HCT116 (cell line): ENCODE data around the gene TGM1. TPM values are rescaled to one million over a fixed set of nuclear protein-coding genes. Genes with fewer than 3 reads are reported as not detected.

Experiments
- ATAC-seq: fragments of 200-7000 bp; cut with Tn5 transposase; 2 replicates; pipeline ENCODE4 v1.9.1; 2020; ENCODE audit warnings: mild to moderate bottlenecking, moderate library complexity
- BruUV-seq: library from RNA; stranded (reverse); fragments of 400-500 nt; replicated peaks from 2 replicates; lab custom pipeline; 2021; lab: Mats Ljungman, UMichigan
- CTCF ChIA-PET: fragments of 300-600 bp; sonication (Branson Sonifier 250); formaldehyde crosslinking; loops from one replicate; lab custom pipeline; 2021; ENCODE audit warnings: antibody characterized with exemption; lab: Charles Lee
- POLR2A ChIA-PET: fragments of 300-600, 350-600 bp; sonication (Branson Sonifier 250); formaldehyde crosslinking; loops from one replicate; lab custom pipeline; 2021; ENCODE audit warnings: antibody characterized with exemption; lab: Charles Lee
- RAD21 ChIA-PET, 2 experiments: fragments of 300-600 bp; sonication (Branson Sonifier 250); formaldehyde crosslinking; loops; one replicate each; lab custom pipeline; 2023; ENCODE audit warnings: low total read pairs in 2 of 2; ENCODE audit not compliant: uncharacterized antibody in 2 of 2, unreplicated experiment in 2 of 2, low non-redundant PET in 1 of 2; lab: Charles Lee
- DNase-seq: peaks from one replicate; pipeline ENCODE4 v3.0.0-alpha.2; 2010; ENCODE audit warnings: low read depth, low spot score
- H2AFZ ChIP-seq: fragments of 200-600 bp; shearing (Covaris generic), sonication (generic); 2 replicates; pipeline ENCODE4 v1.6.1; 2017; ENCODE audit warnings: low read depth, mixed run types, mixed read lengths, antibody characterized with exemption, low read length; ENCODE audit not compliant: poor library complexity, severe bottlenecking
- H3K27ac ChIP-seq: 2 replicates; pipeline ENCODE4 v1.5.1; 2012; ENCODE audit warnings: low read depth, low read length
- H3K27me3 ChIP-seq: fragments of 200-600 bp; sonication (generic); 2 replicates; pipeline ENCODE4 v1.6.1; 2016; ENCODE audit warnings: mixed run types, low read length, mixed read lengths; ENCODE audit not compliant: insufficient read depth
- H3K36me3 ChIP-seq, 2 experiments: fragments of 200-500 bp in 1 of 2; fragments of 200-600 bp in 1 of 2; sonication (Bioruptor generic) in 1 of 2; sonication (generic) in 1 of 2; 2 replicates each; pipeline versions ENCODE4 v1.5.1 to v1.6.1; 2014 to 2016; ENCODE audit warnings: low read length in 2 of 2, inconsistent platforms in 1 of 2, mixed read lengths in 1 of 2, mixed run types in 1 of 2; ENCODE audit not compliant: insufficient read depth in 2 of 2, control insufficient read depth in 1 of 2
- H3K4me1 ChIP-seq, 2 experiments: fragments of 200-600 bp in 1 of 2; sonication (generic) in 1 of 2; 2 replicates each; pipeline versions ENCODE4 v1.5.1 to v1.6.1; 2012 to 2017; ENCODE audit warnings: low read length in 2 of 2, inconsistent platforms in 1 of 2, mild to moderate bottlenecking in 1 of 2, mixed read lengths in 1 of 2, mixed run types in 1 of 2, moderate library complexity in 1 of 2; ENCODE audit not compliant: insufficient read depth in 2 of 2, control insufficient read depth in 1 of 2
- H3K4me2 ChIP-seq: fragments of 200-600 bp; sonication (generic); 2 replicates; pipeline ENCODE4 v1.6.1; 2017; ENCODE audit warnings: mixed run types, low read length, mixed read lengths
- H3K4me3 ChIP-seq, 2 experiments: fragments of 200-600 bp in 1 of 2; sonication (generic) in 1 of 2; replicated peaks in 1 of 2; 2 replicates each; pipeline ENCODE4 v1.5.1; 2011 to 2016; ENCODE audit warnings: low read length in 2 of 2, control low read depth in 1 of 2, low read depth in 1 of 2, mild to moderate bottlenecking in 1 of 2, mixed read lengths in 1 of 2, mixed run types in 1 of 2
- H3K79me2 ChIP-seq: fragments of 200-600 bp; sonication (generic); 2 replicates; pipeline ENCODE4 v1.6.1; 2017; ENCODE audit warnings: mild to moderate bottlenecking, mixed run types, low read length, moderate library complexity, mixed read lengths; ENCODE audit not compliant: insufficient read depth
- H3K9ac ChIP-seq: fragments of 200-600 bp; sonication (generic); 2 replicates; pipeline ENCODE4 v1.6.1; 2016; ENCODE audit warnings: low read length, mixed read lengths
- H3K9me2 ChIP-seq: fragments of 200-600 bp; sonication (generic), shearing (Covaris generic); 2 replicates; pipeline ENCODE4 v1.6.1; 2017; ENCODE audit warnings: mixed run types, mild to moderate bottlenecking, moderate library complexity; ENCODE audit not compliant: insufficient read depth
- H3K9me3 ChIP-seq, 2 experiments: fragments of 200-500 bp in 1 of 2; fragments of 200-600 bp in 1 of 2; sonication (Bioruptor generic) in 1 of 2; sonication (generic) in 1 of 2; 2 replicates each; pipeline ENCODE4 v1.6.1; 2014 to 2017; ENCODE audit warnings: low read length in 2 of 2, mixed read lengths in 2 of 2, inconsistent platforms in 1 of 2, low read depth in 1 of 2, mild to moderate bottlenecking in 1 of 2, mixed run types in 1 of 2, moderate library complexity in 1 of 2; ENCODE audit not compliant: control insufficient read depth in 1 of 2, insufficient read depth in 1 of 2
- H4K20me1 ChIP-seq: fragments of 200-600 bp; sonication (generic), shearing (Covaris generic); 2 replicates; pipeline ENCODE4 v1.6.1; 2017; ENCODE audit warnings: mixed run types, mild to moderate bottlenecking, moderate library complexity; ENCODE audit not compliant: insufficient read depth
- ATF3 ChIP-seq: IDR thresholded peaks from 2 replicates; pipeline ENCODE4 v1.6.1; 2012
- CTCF ChIP-seq, 3 experiments: fragments of 200-600 bp in 1 of 3; sonication (generic) in 1 of 3; IDR thresholded peaks in 2 of 3; conservative IDR thresholded peaks in 1 of 3; 2 replicates each; pipeline ENCODE4 v1.5.1; 2012 to 2017; ENCODE audit warnings: low read depth in 2 of 3, low read length in 2 of 3, antibody characterized with exemption in 1 of 3, borderline replicate concordance in 1 of 3, control low read depth in 1 of 3, mild to moderate bottlenecking in 1 of 3, mixed read lengths in 1 of 3, mixed run types in 1 of 3, moderate library complexity in 1 of 3; ENCODE audit not compliant: insufficient read depth in 1 of 3
- EGR1 ChIP-seq: IDR thresholded peaks from 2 replicates; pipeline ENCODE4 v1.6.1; 2012; ENCODE audit warnings: low read depth
- EZH2 ChIP-seq: fragments of 200-600 bp; sonication (generic); IDR thresholded peaks from 2 replicates; pipeline ENCODE4 v1.6.1; 2017; ENCODE audit warnings: antibody characterized with exemption, mixed run types
- EZH2phosphoT487 ChIP-seq: fragments of 200-600 bp; IDR thresholded peaks from 2 replicates; pipeline ENCODE4 v1.6.1; 2018; ENCODE audit warnings: antibody characterized with exemption, borderline replicate concordance
- MAX ChIP-seq: IDR thresholded peaks from 2 replicates; pipeline ENCODE4 v1.6.1; 2012
- POLR2A ChIP-seq: IDR thresholded peaks from 2 replicates; pipeline ENCODE4 v1.7.0; 2011; ENCODE audit warnings: borderline replicate concordance; ENCODE audit not compliant: insufficient read depth, insufficient read length; ENCODE audit errors: extremely low read depth
- POLR2AphosphoS5 ChIP-seq: IDR thresholded peaks from 2 replicates; pipeline ENCODE4 v1.6.1; 2011; ENCODE audit warnings: mild to moderate bottlenecking, low read depth, low read length, moderate library complexity
- REST ChIP-seq: IDR thresholded peaks from 2 replicates; pipeline ENCODE4 v1.6.1; 2012; ENCODE audit warnings: low read depth
- SIN3A ChIP-seq: IDR thresholded peaks from 2 replicates; pipeline ENCODE4 v1.6.1; 2012; ENCODE audit warnings: low read depth
- SP1 ChIP-seq: IDR thresholded peaks from 2 replicates; pipeline ENCODE4 v1.6.1; 2012; ENCODE audit warnings: low read depth
- TCF7L2 ChIP-seq: IDR thresholded peaks from 2 replicates; pipeline ENCODE4 v1.7.0; 2011; ENCODE audit warnings: borderline replicate concordance, inconsistent platforms; ENCODE audit not compliant: insufficient read depth, insufficient read length; ENCODE audit errors: extremely low read depth
- ZBTB33 ChIP-seq: IDR thresholded peaks from 2 replicates; pipeline ENCODE4 v1.6.1; 2011; ENCODE audit warnings: mild to moderate bottlenecking, low read length, moderate library complexity; ENCODE audit not compliant: insufficient replicate concordance; ENCODE audit errors: extremely low read depth
- ZFX ChIP-seq: fragments of 450-650 bp; IDR thresholded peaks from 2 replicates; pipeline ENCODE4 v1.6.1; 2017
- ZNF274 ChIP-seq: fragments of 200-500 bp; sonication (Bioruptor generic); IDR thresholded peaks from 2 replicates; pipeline ENCODE4 v1.6.1; 2014; ENCODE audit warnings: mild to moderate bottlenecking, low read depth, low read length, inconsistent platforms
- intact Hi-C: fragments of 100-400 bp; cut with micrococcal nuclease; formaldehyde crosslinking; loops from 2 replicates; pipeline ENCODE4 v1.10.0; 2022
- total RNA-seq: library from RNA; stranded (reverse); gene quantifications from one replicate; pipeline ENCODE4 v1.2.1, GENCODE V29; 2021; ENCODE audit not compliant: unreplicated experiment

The TGM1 gene
- total RNA-seq, 1 experiment from 2014 or later = 5.6 TPM

- POLR2A ChIA-PET = no interaction called here
- DNase-seq = no peak
- CTCF ChIA-PET = no interaction called here
- Histone ChIP-seq H3K4me3 (no peak overlapping the region), H3K9me3 (no peaks in the 10 kb centered on the region), H3K4me2 (no peak overlapping the region), H3K27ac (no peak overlapping the region), H3K79me2 (no peaks in the 10 kb centered on the region), H3K9me2 (no peaks in the 10 kb centered on the region), H3K36me3 (no peaks in the 10 kb centered on the region; a peak in 1 of 4 replicates), H3K27me3 (no peaks in the 10 kb centered on the region), H4K20me1 (no peaks in the 10 kb centered on the region), H3K9ac (no peak overlapping the region), H3K4me1 (peaks cover 7 to 12% of the 10 kb centered on the region in 2 experiments), H2AFZ (no peak overlapping the region)
- TF ChIP-seq CTCF (IDR thresholded peaks at IDR 0.05 in 2 of 3, conservative IDR thresholded peaks at IDR 0.05 in 1 of 3; ENCODE audit: borderline replicate concordance in 1 of 3, insufficient read depth in 1 of 3, low read depth in 2 of 3, low read length in 2 of 3) (no peak), POLR2A (no peak), REST (no peak), EGR1 (no peak), ZNF274 (no peak), SP1 (no peak), ZBTB33 (no peak), ZFX (no peak), SIN3A (no peak), MAX (no peak), POLR2AphosphoS5 (no peak), ATF3 (no peak), EZH2phosphoT487 (no peak), TCF7L2 (no peak), EZH2 (no peak)
- intact Hi-C loops = no loop called here
- RAD21 ChIA-PET = no interaction called here
- ATAC-seq = no peak
- no TSS peak for BruUV-seq
Measured at GRCh38 chr14:24263848-24264247, 871 bp upstream of the TGM1 start.
